A673 (cell line): ENCODE data around the gene LRRK1. TPM values are rescaled to one million over a fixed set of nuclear protein-coding genes. Genes with fewer than 3 reads are reported as not detected.

Source experiments
- BruUV-seq: library from RNA; stranded (reverse); fragments of 400-500 nt; replicated peaks from 2 replicates; lab custom pipeline; 2021; lab: Mats Ljungman, UMichigan
- CTCF ChIA-PET: fragments of 300-600 bp; sonication (Branson Sonifier 250); formaldehyde crosslinking; loops from one replicate; lab custom pipeline; 2022; ENCODE audit warnings: antibody characterized with exemption; lab: Charles Lee
- POLR2A ChIA-PET: fragments of 300-600 bp; sonication (Branson Sonifier 250); formaldehyde crosslinking; loops from one replicate; lab custom pipeline; 2022; ENCODE audit warnings: antibody characterized with exemption; ENCODE audit not compliant: low non-redundant PET; lab: Charles Lee
- DNase-seq: peaks from one replicate; pipeline ENCODE4 v3.0.0-alpha.2; 2015; ENCODE audit warnings: low spot score
- H3K27ac ChIP-seq: fragments of 200-600 bp; sonication (generic); 2 replicates; pipeline ENCODE4 v1.5.1; 2016; ENCODE audit warnings: mixed run types, low read depth, mild to moderate bottlenecking, mixed read lengths, antibody characterized with exemption, low read length; ENCODE audit not compliant: poor library complexity, severe bottlenecking
- H3K27me3 ChIP-seq: fragments of 200-600 bp; sonication (generic); replicated peaks from 2 replicates; pipeline ENCODE4 v1.6.1; 2017; ENCODE audit warnings: mixed run types, low read depth, mild to moderate bottlenecking, mixed read lengths, antibody characterized with exemption, low read length; ENCODE audit not compliant: insufficient read depth, poor library complexity
- H3K36me3 ChIP-seq: fragments of 200-600 bp; sonication (generic); 2 replicates; pipeline ENCODE4 v1.6.1; 2016; ENCODE audit warnings: mixed run types, mild to moderate bottlenecking, mixed read lengths, antibody characterized with exemption, low read length; ENCODE audit not compliant: insufficient read depth, poor library complexity, severe bottlenecking
- H3K4me1 ChIP-seq: fragments of 200-600 bp; sonication (generic); 2 replicates; pipeline ENCODE4 v1.6.1; 2017; ENCODE audit warnings: mixed run types, mild to moderate bottlenecking, mixed read lengths, antibody characterized with exemption, low read length; ENCODE audit not compliant: insufficient read depth, poor library complexity, severe bottlenecking
- H3K4me3 ChIP-seq: fragments of 200-600 bp; sonication (generic); 2 replicates; pipeline ENCODE4 v1.5.1; 2016; ENCODE audit warnings: low read depth, mixed run types, mild to moderate bottlenecking, mixed read lengths, low read length; ENCODE audit not compliant: poor library complexity, severe bottlenecking
- H3K9me3 ChIP-seq: fragments of 200-600 bp; sonication (generic); 2 replicates; pipeline ENCODE4 v1.6.1; 2016; ENCODE audit warnings: mixed run types, low read depth, mild to moderate bottlenecking, mixed read lengths, antibody characterized with exemption, low read length; ENCODE audit not compliant: poor library complexity, severe bottlenecking
- CTCF ChIP-seq: fragments of 300-800, 200-600 bp; sonication (generic); conservative IDR thresholded peaks from 2 replicates; pipeline ENCODE4 v1.5.1; 2017; ENCODE audit warnings: low read depth, mild to moderate bottlenecking, antibody characterized with exemption, low read length, moderate library complexity, mixed read lengths
- EZH2 ChIP-seq: fragments of 200-600 bp; sonication (generic); IDR thresholded peaks from 2 replicates; pipeline ENCODE4 v1.6.1; 2017; ENCODE audit warnings: borderline replicate concordance, low read depth, mild to moderate bottlenecking, mixed read lengths, antibody characterized with exemption, low read length; ENCODE audit not compliant: poor library complexity, severe bottlenecking
- intact Hi-C: fragments of 100-400 bp; cut with micrococcal nuclease; formaldehyde crosslinking; loops from one replicate; pipeline ENCODE4 v1.10.0; 2022; ENCODE audit not compliant: unreplicated experiment
- total RNA-seq: library from RNA; stranded (reverse); gene quantifications from 2 replicates; pipeline ENCODE4 v1.2.3, GENCODE V29; 2021

LRRK1 gene
- total RNA-seq, 1 experiment from 2014 or later = 7.7 TPM

GRCh38 chr15:100923902-100924301 lies 4.7 kb downstream of the LRRK1 start:
- no peak overlapping the region for H3K27ac ChIP-seq
- H3K4me1 ChIP-seq = no peaks in the 10 kb centered on the region
- no peak for TF ChIP-seq CTCF
- TF ChIP-seq EZH2 = no peak
- H3K27me3 ChIP-seq = peaks cover 23% of the 10 kb centered on the region
- H3K9me3 ChIP-seq = no peaks in the 10 kb centered on the region
- BruUV-seq = no TSS peak
- ChIA-PET CTCF (no interaction called here), POLR2A (interaction anchor here (0.7 kb wide), 1 partner anchor 276 kb away, joined by 3 read pairs; no protein-coding TSS in a partner anchor)
- intact Hi-C loops = no loop called here
- H3K4me3 ChIP-seq = no peak overlapping the region
- no peak for DNase-seq
- no peaks in the 10 kb centered on the region for H3K36me3 ChIP-seq

GRCh38 chr15:100924436-100924835 lies 5.3 kb downstream of the LRRK1 start:
- CTCF ChIA-PET = no interaction called here
- POLR2A ChIA-PET = no interaction called here
- Histone ChIP-seq H3K27me3 (peaks cover 22% of the 10 kb centered on the region), H3K4me1 (no peaks in the 10 kb centered on the region), H3K36me3 (no peaks in the 10 kb centered on the region), H3K9me3 (no peaks in the 10 kb centered on the region), H3K27ac (no peak overlapping the region), H3K4me3 (no peak overlapping the region)
- no TSS peak for BruUV-seq
- intact Hi-C loops = no loop called here
- TF ChIP-seq EZH2 (no peak), CTCF (no peak)
- DNase-seq = no peak

- H3K9me3 ChIP-seq = no peaks in the 10 kb centered on the region
- intact Hi-C loops = no loop called here
- no peak for TF ChIP-seq EZH2
- no peak for TF ChIP-seq CTCF
- no peaks in the 10 kb centered on the region for H3K36me3 ChIP-seq
- no peak overlapping the region for H3K27ac ChIP-seq
- POLR2A ChIA-PET = no interaction called here
- H3K27me3 ChIP-seq = peaks cover 12% of the 10 kb centered on the region
- CTCF ChIA-PET = interaction anchor here (0.6 kb wide), 2 partner anchors 16 to 911 kb away, joined by 3 to 6 read pairs; no protein-coding TSS in a partner anchor
- H3K4me3 ChIP-seq = no peak overlapping the region
- BruUV-seq = no TSS peak
- H3K4me1 ChIP-seq = no peaks in the 10 kb centered on the region
- no peak for DNase-seq
Observed at GRCh38 chr15:100925480-100925879, 6.3 kb downstream of the LRRK1 start.
